Adrenal gland (tissue), 5 donors: ENCODE measurements around the gene CYTH3.

Experiments used
- POLR2A ChIP-seq, 2 donors: fragments of 450-650 bp; IDR thresholded peaks; one replicate each; pipeline ENCODE4 v1.6.1; 2017; ENCODE audit warnings: antibody characterized with exemption in 2 of 2, mild to moderate bottlenecking in 2 of 2, moderate library complexity in 1 of 2
- TF ChIP-seq, protein P1 (sequence below), 6 experiments: fragments of 450-650 bp in 4 of 6; fragments of 200-600 bp in 2 of 6; sonication (generic) in 1 of 6; IDR thresholded peaks; 1 replicate in 5 of 6; 2 replicates in 1 of 6; pipeline versions ENCODE4 v1.5.1 to v1.8.0; 2016 to 2021; ENCODE audit warnings: antibody characterized with exemption in 6 of 6, mild to moderate bottlenecking in 2 of 6, moderate library complexity in 1 of 6
- donor health status: DM: no; HTN: no; CAD: no.

DNA sequence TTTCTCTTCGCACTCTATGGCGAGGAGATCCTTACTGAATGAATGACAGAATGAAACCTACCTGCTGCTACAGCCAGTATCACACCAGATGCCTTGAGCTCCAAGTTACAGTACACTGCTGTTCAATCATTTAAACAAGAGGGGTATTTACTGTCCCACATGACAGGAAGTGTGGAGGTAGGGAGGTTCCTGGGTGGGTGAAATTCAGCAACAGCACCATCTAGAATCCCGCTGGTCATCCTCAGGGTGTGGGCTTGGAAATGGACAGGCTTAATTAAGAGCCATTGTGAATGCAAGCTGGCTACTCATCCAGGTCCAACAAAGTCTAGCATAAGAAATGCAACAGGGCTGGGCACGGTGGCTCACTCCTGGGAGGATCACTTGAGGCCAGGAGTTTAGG is 14.7 kb downstream of the CYTH3 start:
- TF ChIP-seq, protein P1, sequence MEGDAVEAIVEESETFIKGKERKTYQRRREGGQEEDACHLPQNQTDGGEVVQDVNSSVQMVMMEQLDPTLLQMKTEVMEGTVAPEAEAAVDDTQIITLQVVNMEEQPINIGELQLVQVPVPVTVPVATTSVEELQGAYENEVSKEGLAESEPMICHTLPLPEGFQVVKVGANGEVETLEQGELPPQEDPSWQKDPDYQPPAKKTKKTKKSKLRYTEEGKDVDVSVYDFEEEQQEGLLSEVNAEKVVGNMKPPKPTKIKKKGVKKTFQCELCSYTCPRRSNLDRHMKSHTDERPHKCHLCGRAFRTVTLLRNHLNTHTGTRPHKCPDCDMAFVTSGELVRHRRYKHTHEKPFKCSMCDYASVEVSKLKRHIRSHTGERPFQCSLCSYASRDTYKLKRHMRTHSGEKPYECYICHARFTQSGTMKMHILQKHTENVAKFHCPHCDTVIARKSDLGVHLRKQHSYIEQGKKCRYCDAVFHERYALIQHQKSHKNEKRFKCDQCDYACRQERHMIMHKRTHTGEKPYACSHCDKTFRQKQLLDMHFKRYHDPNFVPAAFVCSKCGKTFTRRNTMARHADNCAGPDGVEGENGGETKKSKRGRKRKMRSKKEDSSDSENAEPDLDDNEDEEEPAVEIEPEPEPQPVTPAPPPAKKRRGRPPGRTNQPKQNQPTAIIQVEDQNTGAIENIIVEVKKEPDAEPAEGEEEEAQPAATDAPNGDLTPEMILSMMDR (IDR thresholded peaks at IDR 0.05), result no peak
- no peak for TF ChIP-seq POLR2A (IDR thresholded peaks at IDR 0.05)
